Stimulated activated CD8-positive, alpha-beta memory T cell treated with anti-CD3 and anti-CD28 coated beads, Interleukin-4, amount 100 ng/mL, for 48 hours (primary cell): ENCODE data around the gene AP1S1.
"Not testable (repeated sequence)": the region's sequence is repeated elsewhere in the genome, so short reads cannot be mapped to it uniquely, and the experiment has no call there.

Source experiments
- DNase-seq: peaks from one replicate; pipeline ENCODE4 v3.0.0-alpha.2; 2020

AP1S1 gene

GRCh38 chr7:101153969-101154692 lies at the start of gene AP1S1:
TSS of gene AP1S1 (plus strand) at chr7:101154476. CDS start at chr7:101154515, 39 bp downstream.
- peak; percentile 94 for DNase-seq

- no peak for DNase-seq
These were observed 49.5 kb upstream of the AP1S1 start for GRCh38 chr7:101104799-101105198.

- not testable (repeated sequence) for DNase-seq
These were observed 49.0 kb upstream of the AP1S1 start for GRCh38 chr7:101105248-101105647.

GRCh38 chr7:101106386-101106785 lies 47.9 kb upstream of the AP1S1 start:
- DNase-seq: no peak

- DNase-seq: no peak
These were observed 45.9 kb upstream of the AP1S1 start for GRCh38 chr7:101108330-101108857.

- no peak for DNase-seq
These were observed 45.3 kb upstream of the AP1S1 start for GRCh38 chr7:101108961-101109360.

- DNase-seq: no peak
These were observed 44.9 kb upstream of the AP1S1 start for GRCh38 chr7:101109368-101109767.

- no peak for DNase-seq
These were observed 43.0 kb upstream of the AP1S1 start for GRCh38 chr7:101111261-101111660.

- DNase-seq: no peak
These were observed 42.0 kb upstream of the AP1S1 start for GRCh38 chr7:101112233-101112632.

- not testable (repeated sequence) for DNase-seq
These were observed 41.1 kb upstream of the AP1S1 start for GRCh38 chr7:101113140-101113539.

- DNase-seq: no peak
These were observed 40.4 kb upstream of the AP1S1 start for GRCh38 chr7:101113836-101114235.

- DNase-seq: no peak
These were observed 39.8 kb upstream of the AP1S1 start for GRCh38 chr7:101114492-101114891.

GRCh38 chr7:101115215-101115614 lies 39.1 kb upstream of the AP1S1 start:
- no peak for DNase-seq

GRCh38 chr7:101116898-101117297 lies 37.4 kb upstream of the AP1S1 start:
- no peak for DNase-seq

GRCh38 chr7:101118856-101119255 lies 35.4 kb upstream of the AP1S1 start:
- DNase-seq: no peak

GRCh38 chr7:101119876-101120275 lies 34.4 kb upstream of the AP1S1 start:
- DNase-seq: no peak

GRCh38 chr7:101120315-101120714 lies 34.0 kb upstream of the AP1S1 start:
- DNase-seq: no peak

- not testable (repeated sequence) for DNase-seq
These were observed 32.7 kb upstream of the AP1S1 start for GRCh38 chr7:101121631-101121990.

GRCh38 chr7:101121991-101122932 lies 32.0 kb upstream of the AP1S1 start:
- no peak for DNase-seq

GRCh38 chr7:101122933-101123702 lies 31.2 kb upstream of the AP1S1 start:
- DNase-seq: no peak

- no peak for DNase-seq
These were observed 30.6 kb upstream of the AP1S1 start for GRCh38 chr7:101123703-101124068.

GRCh38 chr7:101124376-101125056 lies 29.8 kb upstream of the AP1S1 start:
- no peak for DNase-seq
